HepG2 (cell line): ENCODE results near the gene GNGT2. TPM values are rescaled to one million over a fixed set of nuclear protein-coding genes. Genes with fewer than 3 reads are reported as not detected.

Experiments
- ATAC-seq: fragments of 200-7000 bp; cut with Tn5 transposase; 3 replicates; pipeline ENCODE4 v1.9.1; 2020; ENCODE audit warnings: mild to moderate bottlenecking, moderate library complexity
- BruUV-seq: library from RNA; stranded (reverse); fragments of 400-500 nt; replicated peaks from 2 replicates; lab custom pipeline; 2021; lab: Mats Ljungman, UMichigan
- CTCF ChIA-PET: fragments of 300-600 bp; formaldehyde crosslinking; extraction: SDS; loops from one replicate; lab custom pipeline; 2021; ENCODE audit warnings: low total read pairs, inconsistent platforms, low intra/inter-chr PET ratio; lab: Yijun Ruan, JAX
- POLR2A ChIA-PET: fragments of 350-600 bp; sonication (Branson Sonifier 250); formaldehyde crosslinking; loops from one replicate; lab custom pipeline; 2020; ENCODE audit warnings: antibody characterized with exemption, inconsistent platforms; lab: Yijun Ruan, JAX
- DNase-seq: peaks from one replicate; pipeline ENCODE4 v3.0.0-alpha.2; 2015; ENCODE audit warnings: low spot score
- FAIRE-seq: peaks from 3 replicates; lab custom pipeline; 2011; peaks lifted over from hg19 to GRCh38; lab: Jason Lieb, UNC
- H2AFZ ChIP-seq: one replicate; pipeline ENCODE4 v1.6.1; 2011; ENCODE audit warnings: low read length, inconsistent platforms
- H3K27ac ChIP-seq: fragments of 300-600 bp; 3 replicates; pipeline ENCODE4 v1.8.0; 2011; ENCODE audit warnings: mixed run types, mild to moderate bottlenecking, mixed read lengths, low read length, inconsistent platforms; ENCODE audit not compliant: insufficient read depth; ENCODE audit errors: extremely low read length
- H3K27me3 ChIP-seq, 2 experiments: fragments of 200-600 bp in 1 of 2; 2 replicates in 1 of 2; 3 replicates in 1 of 2; pipeline versions ENCODE4 v1.6.0 to v1.8.0; 2011; ENCODE audit warnings: low read length in 2 of 2, mild to moderate bottlenecking in 2 of 2, moderate library complexity in 2 of 2, inconsistent platforms in 1 of 2; ENCODE audit not compliant: insufficient read depth in 2 of 2, control insufficient read depth in 1 of 2
- H3K36me3 ChIP-seq, 2 experiments: fragments of 200-600 bp in 1 of 2; replicated peaks in 1 of 2; 2 replicates in 1 of 2; 3 replicates in 1 of 2; pipeline versions ENCODE4 v1.5.1 to v1.8.0; 2011; ENCODE audit warnings: low read length in 2 of 2, inconsistent platforms in 1 of 2; ENCODE audit not compliant: insufficient read depth in 2 of 2, control insufficient read depth in 1 of 2
- H3K4me1 ChIP-seq: 2 replicates; pipeline ENCODE4 v1.5.1; 2012; ENCODE audit warnings: low read length, inconsistent platforms; ENCODE audit not compliant: insufficient read depth
- H3K4me2 ChIP-seq: 2 replicates; pipeline ENCODE4 v1.6.0; 2011; ENCODE audit warnings: low read depth, low read length, inconsistent platforms
- H3K4me3 ChIP-seq, 3 experiments: fragments of 200-600 bp in 1 of 3; sonication (generic), shearing (Covaris generic) in 1 of 3; replicated peaks in 1 of 3; 2 replicates each; pipeline ENCODE4 v1.5.1; 2011 to 2016; ENCODE audit warnings: low read length in 3 of 3, inconsistent platforms in 2 of 3, low read depth in 2 of 3, mild to moderate bottlenecking in 2 of 3, control low read depth in 1 of 3, mixed read lengths in 1 of 3; ENCODE audit not compliant: insufficient read depth in 1 of 3
- H3K79me2 ChIP-seq: one replicate; pipeline ENCODE4 v1.6.1; 2011; ENCODE audit warnings: low read length, inconsistent platforms; ENCODE audit not compliant: insufficient read depth
- H3K9ac ChIP-seq: 2 replicates; pipeline ENCODE4 v1.6.0; 2011; ENCODE audit warnings: mild to moderate bottlenecking, low read depth, low read length, inconsistent platforms; ENCODE audit not compliant: insufficient read depth
- H3K9me3 ChIP-seq: 2 replicates; pipeline ENCODE4 v1.5.1; 2012; ENCODE audit warnings: mild to moderate bottlenecking, low read length
- H4K20me1 ChIP-seq: 2 replicates; pipeline ENCODE4 v1.6.0; 2011; ENCODE audit warnings: inconsistent platforms, mild to moderate bottlenecking, low read length, moderate library complexity; ENCODE audit not compliant: insufficient read depth
- CERS6 ChIP-seq: sonication (generic); formaldehyde crosslinking; IDR thresholded peaks from 2 replicates; pipeline ENCODE4 v1.5.0; 2020; ENCODE audit warnings: missing genetic modification reagents
- FOSL2 ChIP-seq: sonication (generic); formaldehyde crosslinking; IDR thresholded peaks from 2 replicates; pipeline ENCODE4 v1.4.0; 2020; ENCODE audit warnings: missing genetic modification reagents
- GATAD1 ChIP-seq: IDR thresholded peaks from 2 replicates; pipeline ENCODE4 v1.6.1; 2016; ENCODE audit warnings: missing genetic modification reagents, missing compliant biosample characterization
- GFI1 ChIP-seq: sonication (generic); formaldehyde crosslinking; IDR thresholded peaks from 2 replicates; pipeline ENCODE4 v1.5.0; 2020; ENCODE audit warnings: missing genetic modification reagents, mild to moderate bottlenecking, borderline replicate concordance
- POLR2G ChIP-seq: fragments of 200-400 bp; formaldehyde crosslinking; IDR thresholded peaks from 2 replicates; pipeline ENCODE4 v1.6.1; 2018; ENCODE audit warnings: mild to moderate bottlenecking, low read depth, low read length, moderate library complexity
- SALL2 ChIP-seq: sonication (generic); formaldehyde crosslinking; IDR thresholded peaks from 2 replicates; pipeline ENCODE4 v1.8.1; 2023; ENCODE audit warnings: mild to moderate bottlenecking, missing genetic modification reagents, inconsistent platforms
- U2AF2 ChIP-seq: fragments of 200-400 bp; formaldehyde crosslinking; IDR thresholded peaks from 2 replicates; pipeline ENCODE4 v1.6.1; 2017; ENCODE audit warnings: low read depth, mild to moderate bottlenecking, low read length
- ZNF24 ChIP-seq: fragments of 450-650 bp; IDR thresholded peaks from 2 replicates; pipeline ENCODE4 v1.6.1; 2017; ENCODE audit warnings: antibody characterized with exemption, mild to moderate bottlenecking
- ZNF678 ChIP-seq: sonication (generic); formaldehyde crosslinking; IDR thresholded peaks from 2 replicates; pipeline ENCODE4 v1.4.0; 2020; ENCODE audit warnings: mild to moderate bottlenecking, missing genetic modification reagents
- ZNF792 ChIP-seq: IDR thresholded peaks from 2 replicates; pipeline ENCODE4 v1.6.1; 2016
- WGBS: methylation state at CpG from one replicate; pipeline ENCODE4 v1.1.6; 2017; ENCODE audit warnings: low lambda C conversion rate; 5-methylcytosine and 5-hydroxymethylcytosine counted together
- in situ Hi-C: cut with HindIII; loops from 2 replicates; pipeline ENCODE4 v1.10.0; 2017; ENCODE audit warnings: low pct_unique_long_range_greater_than_20kb; ENCODE audit not compliant: extremely low pct_ligation_motif_present
- intact Hi-C: fragments of 100-400 bp; cut with micrococcal nuclease; formaldehyde crosslinking; loops from one replicate; pipeline ENCODE4 v1.10.0; 2022; ENCODE audit not compliant: unreplicated experiment
- polyA plus RNA-seq, 8 experiments: library from polyadenylated mRNA; depleted of rRNA in 3 of 8; stranded (reverse) in 7 of 8; unstranded in 1 of 8; fragments of >200 nt; fragmentation: Illumina TruSeq in 4 of 8; extraction: Trizol in 4 of 8; gene quantifications; 2 replicates each; pipeline versions ENCODE4 v1.2.1 to v1.2.3, GENCODE V29; 2011 to 2016; ENCODE audit warnings: low read depth in 4 of 8, missing spikeins in 1 of 8, mixed read lengths in 1 of 8; ENCODE audit not compliant: insufficient read depth in 1 of 8
- total RNA-seq, 5 experiments: library from RNA; depleted of rRNA; stranded (reverse); fragments of >200 nt; fragmentation: Illumina TruSeq; extraction: Trizol; gene quantifications; 2 replicates each; pipeline ENCODE4 v1.2.3, GENCODE V29; 2016; ENCODE audit warnings: low read depth in 1 of 5

GNGT2 gene
- total and polyA plus RNA-seq, 2 of the 13 experiments (the other 11 are each of a cell fraction or from before 2014, with no cell fraction given) = not detected

- POLR2A ChIA-PET = no interaction called here
- no peak overlapping the region for H2AFZ ChIP-seq
- no peak for FAIRE-seq
These were observed 30.2 kb upstream of the GNGT2 start for GRCh38 chr17:49240619-49241018.

GRCh38 chr17:49239963-49240362 is 29.6 kb upstream of the GNGT2 start:
- peaks cover 0 to 11% of the 10 kb centered on the region in 2 experiments; a peak in 4 of 5 replicates for H3K27me3 ChIP-seq
- POLR2A ChIA-PET = no interaction called here
- H3K9me3 ChIP-seq = no peaks in the 10 kb centered on the region
- no peak overlapping the region for H2AFZ ChIP-seq
- H3K4me1 ChIP-seq = peaks cover 12% of the 10 kb centered on the region
- H3K27ac ChIP-seq = no peak overlapping the region
- no peak for DNase-seq
- intact Hi-C loops (no loop called here), in situ Hi-C loops (no loop called here)
- H3K36me3 ChIP-seq = no peaks in the 10 kb centered on the region
- no peak overlapping the region for H3K4me3 ChIP-seq
- 97% methylated on average over 1 of the region's 1 CpG for WGBS
- no peaks in the 10 kb centered on the region for H4K20me1 ChIP-seq
- FAIRE-seq = no peak
- H3K4me2 ChIP-seq = no peak overlapping the region
- H3K79me2 ChIP-seq = no peaks in the 10 kb centered on the region
- BruUV-seq = no TSS peak
- H3K9ac ChIP-seq = no peak overlapping the region
- TF ChIP-seq ZNF678 (no peak), CERS6 (CRISPR knock-in tag) (no peak), FOSL2 (CRISPR knock-in tag) (no peak)
- no peak for ATAC-seq
- CTCF ChIA-PET = no interaction called here

More at GRCh38 chr17:49240619-49241018, 30.2 kb upstream of the GNGT2 start:
- ATAC-seq (no peak), DNase-seq (no peak)
- Histone ChIP-seq H3K79me2 (no peaks in the 10 kb centered on the region), H3K9me3 (no peaks in the 10 kb centered on the region), H3K9ac (no peak overlapping the region), H3K4me1 (peaks cover 12% of the 10 kb centered on the region), H3K4me2 (no peak overlapping the region), H3K36me3 (no peaks in the 10 kb centered on the region), H3K27me3 (peaks cover 0 to 13% of the 10 kb centered on the region in 2 experiments; a peak in 4 of 5 replicates), H3K27ac (no peak overlapping the region), H3K4me3 (no peak overlapping the region), H4K20me1 (no peaks in the 10 kb centered on the region)
- WGBS = 0% methylated on average over 1 of the region's 1 CpG
- in situ Hi-C loops = no loop called here
- no TSS peak for BruUV-seq
- CTCF ChIA-PET = no interaction called here
- intact Hi-C loops = no loop called here
- TF ChIP-seq GATAD1 (no peak), ZNF24 (0 out of 2 replicates have a peak, but pooled peaks have one; percentile 66), SALL2 (no peak), POLR2G (no peak), GFI1 (CRISPR knock-in tag) (no peak), U2AF2 (no peak), ZNF792 (CRISPR knock-in tag) (no peak)
